ENCODE measurements around the gene OTOR. TPM values are rescaled to one million over a fixed set of nuclear protein-coding genes. Genes with fewer than 3 reads are reported as not detected.

OTOR gene
- total and polyA plus RNA-seq, 2 of the 8 experiments (the other 6 are each of a cell fraction or from before 2014, with no cell fraction given), result not detected

DNA sequence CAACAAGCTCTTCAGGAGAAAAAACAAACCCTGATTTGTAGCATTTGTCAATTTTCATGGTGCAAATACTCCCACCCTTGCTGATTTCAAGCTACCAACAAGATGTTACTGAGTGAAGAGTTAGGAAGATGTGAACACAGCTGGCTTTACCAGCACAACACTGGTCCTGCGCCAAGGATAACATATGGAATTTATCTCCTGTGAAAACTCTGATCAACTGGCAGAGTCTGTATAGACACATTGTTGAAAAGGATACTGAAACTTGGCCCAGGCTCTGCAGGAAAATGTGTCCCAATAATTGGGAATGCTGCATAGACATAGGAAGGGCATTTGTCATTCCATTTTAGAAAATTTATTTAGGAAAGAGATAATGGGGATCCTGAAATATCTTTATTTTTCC, 29.0 kb downstream of the OTOR start:
- Histone ChIP-seq H4K8ac (ENCODE audit: extremely low read depth, insufficient read depth, low read length) (no peak overlapping the region), H3K4me3 (ENCODE audit: extremely low read depth in 1 of 4, insufficient read depth in 2 of 4, low read depth in 3 of 4, low read length in 4 of 4) (no peak overlapping the region), H3K56ac (replicated peaks; ENCODE audit: insufficient read length, low read depth, low read length) (no peak overlapping the region), H2AFZ (ENCODE audit: low read length) (no peak overlapping the region), H4K20me1 (replicated peaks in 1 of 2; ENCODE audit: control insufficient read depth in 1 of 2, insufficient read depth in 2 of 2, low read length in 2 of 2) (no peaks in the 10 kb centered on the region), H3K23me2 (ENCODE audit: low read depth, low read length) (no peaks in the 10 kb centered on the region), H2BK12ac (ENCODE audit: low read depth, low read length) (no peak overlapping the region), H2BK15ac (ENCODE audit: low read length) (no peak overlapping the region), H3K4ac (replicated peaks; ENCODE audit: insufficient read length, low read depth, low read length) (no peak overlapping the region), H3K9ac (replicated peaks in 1 of 4; ENCODE audit: extremely low read depth in 1 of 4, low read depth in 3 of 4, low read length in 3 of 4) (no peak overlapping the region), H3K27me3 (replicated peaks in 1 of 4; ENCODE audit: control insufficient read depth in 3 of 4, extremely low read depth in 1 of 4, insufficient read depth in 3 of 4, low read length in 3 of 4) (no peaks in the 10 kb centered on the region), H2BK120ac (replicated peaks; ENCODE audit: low read depth, low read length) (no peak overlapping the region), H3K9me3 (ENCODE audit: insufficient read depth in 2 of 2, low read depth in 1 of 2, low read length in 1 of 2) (peaks cover 3 to 8% of the 10 kb centered on the region in 2 experiments; a peak in 1 of 4 replicates), H3K18ac (ENCODE audit: extremely low read depth, low read length) (no peak overlapping the region), H3K4me2 (ENCODE audit: insufficient read depth in 1 of 2, low read depth in 2 of 2, low read length in 2 of 2) (no peak overlapping the region), H2BK5ac (ENCODE audit: low read depth, low read length) (no peak overlapping the region), H4K91ac (replicated peaks; ENCODE audit: insufficient read length, low read length) (no peak overlapping the region), H2AK5ac (ENCODE audit: low read depth, low read length) (no peak overlapping the region), H4K5ac (ENCODE audit: insufficient read length, low read depth, low read length) (no peak overlapping the region), H3K36me3 (ENCODE audit: control insufficient read depth in 2 of 4, insufficient read depth in 4 of 4, low read length in 3 of 4) (no peaks in the 10 kb centered on the region), H3K79me1 (ENCODE audit: low read depth, low read length) (no peaks in the 10 kb centered on the region), H3K14ac (ENCODE audit: insufficient read length) (no peak overlapping the region), H3K4me1 (replicated peaks in 1 of 4; ENCODE audit: control insufficient read depth in 3 of 4, insufficient read depth in 4 of 4, low read length in 3 of 4) (no peaks in the 10 kb centered on the region), H3K23ac (ENCODE audit: insufficient read length) (no peak overlapping the region), H3K27ac (ENCODE audit: low read depth, low read length) (no peak overlapping the region), H2BK20ac (ENCODE audit: low read length) (no peak overlapping the region), H3K79me2 (ENCODE audit: control insufficient read depth in 1 of 2, insufficient read depth in 2 of 2, low read length in 2 of 2) (no peaks in the 10 kb centered on the region)
- CTCF ChIA-PET (ENCODE audit: partially characterized antibody), result interaction anchor here (0.8 to 1.6 kb wide), 2 partner anchors 16 to 44 kb away, joined by 3 to 4 read pairs; no protein-coding TSS in a partner anchor
- DNase-seq (ENCODE audit: low read depth in 1 of 2, low spot score in 2 of 2) (no peak), FAIRE-seq (no peak)
- POLR2A ChIA-PET (ENCODE audit: partially characterized antibody), result no interaction called here
- 87% methylated on average over 1 of the region's 1 CpG; no CpG with 5 or more reads in 1 of the 2 experiments for WGBS, 2 experiments (ENCODE audit: extremely low coverage in 1 of 2, insufficient coverage in 1 of 2, insufficient read length in 1 of 2, insufficient replicate concordance in 2 of 2, low coverage in 1 of 2, low lambda C conversion rate in 2 of 2, missing lambda C conversion rate in 1 of 2)
- TF ChIP-seq BCL11A (IDR thresholded peaks at IDR 0.05; ENCODE audit: low read depth in 2 of 2, low read length in 2 of 2) (no peak), SUZ12 (IDR thresholded peaks at IDR 0.05; ENCODE audit: low read length) (no peak), SP4 (IDR thresholded peaks at IDR 0.05; ENCODE audit: low read length) (no peak), CREB1 (IDR thresholded peaks at IDR 0.05) (no peak), TCF12 (IDR thresholded peaks at IDR 0.05; ENCODE audit: low read depth, low read length) (no peak), CHD1 (IDR thresholded peaks at IDR 0.05; ENCODE audit: low read depth, low read length) (no peak), JUN (IDR thresholded peaks at IDR 0.05; ENCODE audit: low read depth, low read length) (no peak), CBX8 (IDR thresholded peaks at IDR 0.05; ENCODE audit: borderline replicate concordance, low read depth, low read length) (no peak), ZNF274 (IDR thresholded peaks at IDR 0.05; ENCODE audit: borderline replicate concordance, extremely low read depth, low read length) (no peak), TAF1 (IDR thresholded peaks at IDR 0.05; ENCODE audit: low read depth, low read length) (no peak), HDAC6 (IDR thresholded peaks at IDR 0.05; ENCODE audit: low read depth, low read length) (no peak)
- TF ChIP-seq, protein P1, sequence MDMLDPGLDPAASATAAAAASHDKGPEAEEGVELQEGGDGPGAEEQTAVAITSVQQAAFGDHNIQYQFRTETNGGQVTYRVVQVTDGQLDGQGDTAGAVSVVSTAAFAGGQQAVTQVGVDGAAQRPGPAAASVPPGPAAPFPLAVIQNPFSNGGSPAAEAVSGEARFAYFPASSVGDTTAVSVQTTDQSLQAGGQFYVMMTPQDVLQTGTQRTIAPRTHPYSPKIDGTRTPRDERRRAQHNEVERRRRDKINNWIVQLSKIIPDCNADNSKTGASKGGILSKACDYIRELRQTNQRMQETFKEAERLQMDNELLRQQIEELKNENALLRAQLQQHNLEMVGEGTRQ (IDR thresholded peaks at IDR 0.05; ENCODE audit: low read length), result no peak

All from H1 (cell line).